HCT116 (cell line): ENCODE measurements around the gene TNS3. TPM values are rescaled to one million over a fixed set of nuclear protein-coding genes. Genes with fewer than 3 reads are reported as not detected.

ENCODE experiments used
- ATAC-seq: fragments of 200-7000 bp; cut with Tn5 transposase; 2 replicates; pipeline ENCODE4 v1.9.1; 2020; ENCODE audit warnings: mild to moderate bottlenecking, moderate library complexity
- BruUV-seq: library from RNA; stranded (reverse); fragments of 400-500 nt; replicated peaks from 2 replicates; lab custom pipeline; 2021; lab: Mats Ljungman, UMichigan
- CTCF ChIA-PET: fragments of 300-600 bp; sonication (Branson Sonifier 250); formaldehyde crosslinking; loops from one replicate; lab custom pipeline; 2021; ENCODE audit warnings: antibody characterized with exemption; lab: Charles Lee
- POLR2A ChIA-PET: fragments of 300-600, 350-600 bp; sonication (Branson Sonifier 250); formaldehyde crosslinking; loops from one replicate; lab custom pipeline; 2021; ENCODE audit warnings: antibody characterized with exemption; lab: Charles Lee
- RAD21 ChIA-PET, 2 experiments: fragments of 300-600 bp; sonication (Branson Sonifier 250); formaldehyde crosslinking; loops; one replicate each; lab custom pipeline; 2023; ENCODE audit warnings: low total read pairs in 2 of 2; ENCODE audit not compliant: uncharacterized antibody in 2 of 2, unreplicated experiment in 2 of 2, low non-redundant PET in 1 of 2; lab: Charles Lee
- DNase-seq: peaks from one replicate; pipeline ENCODE4 v3.0.0-alpha.2; 2010; ENCODE audit warnings: low read depth, low spot score
- H2AFZ ChIP-seq: fragments of 200-600 bp; shearing (Covaris generic), sonication (generic); 2 replicates; pipeline ENCODE4 v1.6.1; 2017; ENCODE audit warnings: low read depth, mixed run types, mixed read lengths, antibody characterized with exemption, low read length; ENCODE audit not compliant: poor library complexity, severe bottlenecking
- H3K27ac ChIP-seq: 2 replicates; pipeline ENCODE4 v1.5.1; 2012; ENCODE audit warnings: low read depth, low read length
- H3K27me3 ChIP-seq: fragments of 200-600 bp; sonication (generic); 2 replicates; pipeline ENCODE4 v1.6.1; 2016; ENCODE audit warnings: mixed run types, low read length, mixed read lengths; ENCODE audit not compliant: insufficient read depth
- H3K36me3 ChIP-seq, 2 experiments: fragments of 200-500 bp in 1 of 2; fragments of 200-600 bp in 1 of 2; sonication (Bioruptor generic) in 1 of 2; sonication (generic) in 1 of 2; 2 replicates each; pipeline versions ENCODE4 v1.5.1 to v1.6.1; 2014 to 2016; ENCODE audit warnings: low read length in 2 of 2, inconsistent platforms in 1 of 2, mixed read lengths in 1 of 2, mixed run types in 1 of 2; ENCODE audit not compliant: insufficient read depth in 2 of 2, control insufficient read depth in 1 of 2
- H3K4me1 ChIP-seq, 2 experiments: fragments of 200-600 bp in 1 of 2; sonication (generic) in 1 of 2; 2 replicates each; pipeline versions ENCODE4 v1.5.1 to v1.6.1; 2012 to 2017; ENCODE audit warnings: low read length in 2 of 2, inconsistent platforms in 1 of 2, mild to moderate bottlenecking in 1 of 2, mixed read lengths in 1 of 2, mixed run types in 1 of 2, moderate library complexity in 1 of 2; ENCODE audit not compliant: insufficient read depth in 2 of 2, control insufficient read depth in 1 of 2
- H3K4me2 ChIP-seq: fragments of 200-600 bp; sonication (generic); 2 replicates; pipeline ENCODE4 v1.6.1; 2017; ENCODE audit warnings: mixed run types, low read length, mixed read lengths
- H3K4me3 ChIP-seq, 2 experiments: fragments of 200-600 bp in 1 of 2; sonication (generic) in 1 of 2; replicated peaks in 1 of 2; 2 replicates each; pipeline ENCODE4 v1.5.1; 2011 to 2016; ENCODE audit warnings: low read length in 2 of 2, control low read depth in 1 of 2, low read depth in 1 of 2, mild to moderate bottlenecking in 1 of 2, mixed read lengths in 1 of 2, mixed run types in 1 of 2
- H3K79me2 ChIP-seq: fragments of 200-600 bp; sonication (generic); 2 replicates; pipeline ENCODE4 v1.6.1; 2017; ENCODE audit warnings: mild to moderate bottlenecking, mixed run types, low read length, moderate library complexity, mixed read lengths; ENCODE audit not compliant: insufficient read depth
- H3K9ac ChIP-seq: fragments of 200-600 bp; sonication (generic); 2 replicates; pipeline ENCODE4 v1.6.1; 2016; ENCODE audit warnings: low read length, mixed read lengths
- H3K9me2 ChIP-seq: fragments of 200-600 bp; sonication (generic), shearing (Covaris generic); 2 replicates; pipeline ENCODE4 v1.6.1; 2017; ENCODE audit warnings: mixed run types, mild to moderate bottlenecking, moderate library complexity; ENCODE audit not compliant: insufficient read depth
- H3K9me3 ChIP-seq, 2 experiments: fragments of 200-500 bp in 1 of 2; fragments of 200-600 bp in 1 of 2; sonication (Bioruptor generic) in 1 of 2; sonication (generic) in 1 of 2; 2 replicates each; pipeline ENCODE4 v1.6.1; 2014 to 2017; ENCODE audit warnings: low read length in 2 of 2, mixed read lengths in 2 of 2, inconsistent platforms in 1 of 2, low read depth in 1 of 2, mild to moderate bottlenecking in 1 of 2, mixed run types in 1 of 2, moderate library complexity in 1 of 2; ENCODE audit not compliant: control insufficient read depth in 1 of 2, insufficient read depth in 1 of 2
- H4K20me1 ChIP-seq: fragments of 200-600 bp; sonication (generic), shearing (Covaris generic); 2 replicates; pipeline ENCODE4 v1.6.1; 2017; ENCODE audit warnings: mixed run types, mild to moderate bottlenecking, moderate library complexity; ENCODE audit not compliant: insufficient read depth
- CBX3 ChIP-seq: IDR thresholded peaks from 2 replicates; pipeline ENCODE4 v1.6.1; 2012; ENCODE audit warnings: low read depth
- CEBPB ChIP-seq: IDR thresholded peaks from 2 replicates; pipeline ENCODE4 v1.6.1; 2012; ENCODE audit warnings: low read depth
- ELF1 ChIP-seq: IDR thresholded peaks from 2 replicates; pipeline ENCODE4 v1.6.1; 2012; ENCODE audit warnings: low read depth, borderline replicate concordance
- EZH2 ChIP-seq: fragments of 200-600 bp; sonication (generic); IDR thresholded peaks from 2 replicates; pipeline ENCODE4 v1.6.1; 2017; ENCODE audit warnings: antibody characterized with exemption, mixed run types
- EZH2phosphoT487 ChIP-seq: fragments of 200-600 bp; IDR thresholded peaks from 2 replicates; pipeline ENCODE4 v1.6.1; 2018; ENCODE audit warnings: antibody characterized with exemption, borderline replicate concordance
- FOSL1 ChIP-seq: IDR thresholded peaks from 2 replicates; pipeline ENCODE4 v1.6.1; 2012; ENCODE audit warnings: low read depth
- JUND ChIP-seq: IDR thresholded peaks from 2 replicates; pipeline ENCODE4 v1.6.1; 2012
- POLR2A ChIP-seq: IDR thresholded peaks from 2 replicates; pipeline ENCODE4 v1.7.0; 2011; ENCODE audit warnings: borderline replicate concordance; ENCODE audit not compliant: insufficient read depth, insufficient read length; ENCODE audit errors: extremely low read depth
- POLR2AphosphoS5 ChIP-seq: IDR thresholded peaks from 2 replicates; pipeline ENCODE4 v1.6.1; 2011; ENCODE audit warnings: mild to moderate bottlenecking, low read depth, low read length, moderate library complexity
- RAD21 ChIP-seq: IDR thresholded peaks from 2 replicates; pipeline ENCODE4 v1.6.1; 2012; ENCODE audit warnings: low read depth, mild to moderate bottlenecking
- REST ChIP-seq: IDR thresholded peaks from 2 replicates; pipeline ENCODE4 v1.6.1; 2012; ENCODE audit warnings: low read depth
- SIN3A ChIP-seq: IDR thresholded peaks from 2 replicates; pipeline ENCODE4 v1.6.1; 2012; ENCODE audit warnings: low read depth
- SP1 ChIP-seq: IDR thresholded peaks from 2 replicates; pipeline ENCODE4 v1.6.1; 2012; ENCODE audit warnings: low read depth
- SRF ChIP-seq: IDR thresholded peaks from 2 replicates; pipeline ENCODE4 v1.6.1; 2012; ENCODE audit warnings: low read depth
- TCF7L2 ChIP-seq: IDR thresholded peaks from 2 replicates; pipeline ENCODE4 v1.7.0; 2011; ENCODE audit warnings: borderline replicate concordance, inconsistent platforms; ENCODE audit not compliant: insufficient read depth, insufficient read length; ENCODE audit errors: extremely low read depth
- YY1 ChIP-seq: IDR thresholded peaks from 2 replicates; pipeline ENCODE4 v1.6.1; 2011; ENCODE audit warnings: low read length, low read depth, moderate library complexity, mild to moderate bottlenecking; ENCODE audit not compliant: insufficient replicate concordance; ENCODE audit errors: extremely low read depth
- ZNF274 ChIP-seq: fragments of 200-500 bp; sonication (Bioruptor generic); IDR thresholded peaks from 2 replicates; pipeline ENCODE4 v1.6.1; 2014; ENCODE audit warnings: mild to moderate bottlenecking, low read depth, low read length, inconsistent platforms
- intact Hi-C: fragments of 100-400 bp; cut with micrococcal nuclease; formaldehyde crosslinking; loops from 2 replicates; pipeline ENCODE4 v1.10.0; 2022
- total RNA-seq: library from RNA; stranded (reverse); gene quantifications from one replicate; pipeline ENCODE4 v1.2.1, GENCODE V29; 2021; ENCODE audit not compliant: unreplicated experiment
- TF ChIP-seq, protein P1 (sequence below): IDR thresholded peaks from 2 replicates; pipeline ENCODE4 v1.6.1; 2012
- TF ChIP-seq, protein P2 (sequence below): IDR thresholded peaks from 2 replicates; pipeline ENCODE4 v1.6.1; 2012
- TF ChIP-seq, protein P3 (sequence below): IDR thresholded peaks from 2 replicates; pipeline ENCODE4 v1.6.1; 2011; ENCODE audit warnings: mild to moderate bottlenecking, low read length, moderate library complexity; ENCODE audit not compliant: insufficient replicate concordance; ENCODE audit errors: extremely low read depth

Gene TNS3
- total RNA-seq, 1 experiment from 2014 or later: 9.1 TPM

- POLR2A ChIA-PET: no interaction called here
- DNase-seq: no peak
- no peak for ATAC-seq
- H3K4me3 ChIP-seq: no peak overlapping the region
- no peak overlapping the region for H3K4me2 ChIP-seq
- no peaks in the 10 kb centered on the region for H3K27me3 ChIP-seq
- H3K79me2 ChIP-seq: no peaks in the 10 kb centered on the region
- BruUV-seq: no TSS peak
- CTCF ChIA-PET: no interaction called here
- H3K4me1 ChIP-seq: peaks cover 20 to 24% of the 10 kb centered on the region in 2 experiments
- intact Hi-C loops: loop anchor here (5.0 kb wide), 1 partner anchor 107 kb away; no protein-coding TSS in a partner anchor
- no peaks in the 10 kb centered on the region for H3K9me2 ChIP-seq
- no peaks in the 10 kb centered on the region for H3K36me3 ChIP-seq
- no peaks in the 10 kb centered on the region for H3K9me3 ChIP-seq
- no peak overlapping the region for H2AFZ ChIP-seq
- H3K9ac ChIP-seq: no peak overlapping the region
- H3K27ac ChIP-seq: no peak overlapping the region
- H4K20me1 ChIP-seq: no peaks in the 10 kb centered on the region
- TF ChIP-seq POLR2A (no peak), SRF (no peak), EZH2phosphoT487 (no peak), REST (no peak), CEBPB (no peak), RAD21 (no peak), JUND (no peak), ELF1 (no peak), SP1 (no peak), YY1 (no peak), TCF7L2 (no peak), FOSL1 (no peak), EZH2 (no peak), CBX3 (no peak), SIN3A (no peak), POLR2AphosphoS5 (no peak), ZNF274 (no peak)
- TF ChIP-seq, protein P1, sequence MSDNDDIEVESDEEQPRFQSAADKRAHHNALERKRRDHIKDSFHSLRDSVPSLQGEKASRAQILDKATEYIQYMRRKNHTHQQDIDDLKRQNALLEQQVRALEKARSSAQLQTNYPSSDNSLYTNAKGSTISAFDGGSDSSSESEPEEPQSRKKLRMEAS: no peak
- TF ChIP-seq, protein P2, sequence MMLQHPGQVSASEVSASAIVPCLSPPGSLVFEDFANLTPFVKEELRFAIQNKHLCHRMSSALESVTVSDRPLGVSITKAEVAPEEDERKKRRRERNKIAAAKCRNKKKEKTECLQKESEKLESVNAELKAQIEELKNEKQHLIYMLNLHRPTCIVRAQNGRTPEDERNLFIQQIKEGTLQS: no peak
- TF ChIP-seq, protein P3, sequence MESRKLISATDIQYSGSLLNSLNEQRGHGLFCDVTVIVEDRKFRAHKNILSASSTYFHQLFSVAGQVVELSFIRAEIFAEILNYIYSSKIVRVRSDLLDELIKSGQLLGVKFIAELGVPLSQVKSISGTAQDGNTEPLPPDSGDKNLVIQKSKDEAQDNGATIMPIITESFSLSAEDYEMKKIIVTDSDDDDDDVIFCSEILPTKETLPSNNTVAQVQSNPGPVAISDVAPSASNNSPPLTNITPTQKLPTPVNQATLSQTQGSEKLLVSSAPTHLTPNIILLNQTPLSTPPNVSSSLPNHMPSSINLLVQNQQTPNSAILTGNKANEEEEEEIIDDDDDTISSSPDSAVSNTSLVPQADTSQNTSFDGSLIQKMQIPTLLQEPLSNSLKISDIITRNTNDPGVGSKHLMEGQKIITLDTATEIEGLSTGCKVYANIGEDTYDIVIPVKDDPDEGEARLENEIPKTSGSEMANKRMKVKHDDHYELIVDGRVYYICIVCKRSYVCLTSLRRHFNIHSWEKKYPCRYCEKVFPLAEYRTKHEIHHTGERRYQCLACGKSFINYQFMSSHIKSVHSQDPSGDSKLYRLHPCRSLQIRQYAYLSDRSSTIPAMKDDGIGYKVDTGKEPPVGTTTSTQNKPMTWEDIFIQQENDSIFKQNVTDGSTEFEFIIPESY: no peak
- RAD21 ChIA-PET: no interaction called here
Measured at GRCh38 chr7:47583739-47584535, 2.0 kb upstream of the TNS3 start.
